Activated CD4-positive, CD25-positive, alpha-beta regulatory T cell (primary cell): ENCODE results near the gene MCRIP2.

ENCODE experiments used
- DNase-seq, 4 experiments: peaks; one replicate each; lab custom pipeline; 2025; lab: John Stamatoyannopoulos, UW

MCRIP2 gene

GRCh38 chr16:669666-670065 lies 28.0 kb downstream of the MCRIP2 start:
- DNase-seq = no peak

GRCh38 chr16:670485-671352 lies 29.1 kb downstream of the MCRIP2 start:
- no peak for DNase-seq

- no peak for DNase-seq
These were observed 29.9 kb downstream of the MCRIP2 start for GRCh38 chr16:671353-672131.

- no peak for DNase-seq
These were observed 30.7 kb downstream of the MCRIP2 start for GRCh38 chr16:672371-672770.

- DNase-seq = no peak
These were observed 31.2 kb downstream of the MCRIP2 start for GRCh38 chr16:672851-673250.

GRCh38 chr16:673399-673991 lies 31.9 kb downstream of the MCRIP2 start:
- DNase-seq = no peak

- no peak for DNase-seq
These were observed 32.7 kb downstream of the MCRIP2 start for GRCh38 chr16:674214-674881.

- DNase-seq = no peak
These were observed 33.6 kb downstream of the MCRIP2 start, which contains the start of gene RHBDL1 for GRCh38 chr16:674968-675883. Gene RHBDL1 (plus strand): TSS chr16:675671. CDS start chr16:675791, 120 bp downstream.

GRCh38 chr16:675884-676564 lies 34.4 kb downstream of the MCRIP2 start:
- no peak for DNase-seq

- no peak for DNase-seq
These were observed 34.9 kb downstream of the MCRIP2 start for GRCh38 chr16:676565-676902.

- no peak for DNase-seq
These were observed 35.3 kb downstream of the MCRIP2 start for GRCh38 chr16:676913-677312.

GRCh38 chr16:677316-678190 lies 35.9 kb downstream of the MCRIP2 start:
- no peak for DNase-seq

- DNase-seq = no peak
These were observed 36.7 kb downstream of the MCRIP2 start for GRCh38 chr16:678209-678857.

- DNase-seq = no peak
These were observed 37.5 kb downstream of the MCRIP2 start for GRCh38 chr16:678858-679813.

GRCh38 chr16:679814-680624 lies 38.4 kb downstream of the MCRIP2 start, which contains the start of gene STUB1:
Gene STUB1 (plus strand): TSS chr16:680410. CDS start chr16:680526, 116 bp downstream.
- DNase-seq = peak; percentile 89 to 95 (median 94)

GRCh38 chr16:680625-680945 lies 39.0 kb downstream of the MCRIP2 start:
- DNase-seq = no peak
